Endothelial cell of umbilical vein (primary cell): ENCODE data around the gene ZSWIM7.

Experiments used
- CTCF ChIP-seq, 2 donors: IDR thresholded peaks; 1 replicate in 1 of 2; 2 replicates in 1 of 2; pipeline ENCODE4 v1.5.1; 2011; ENCODE audit warnings: low read length in 2 of 2, mild to moderate bottlenecking in 2 of 2, moderate library complexity in 2 of 2, control low read depth in 1 of 2, inconsistent platforms in 1 of 2, low read depth in 1 of 2; ENCODE audit not compliant: insufficient read depth in 1 of 2; ENCODE audit errors: extremely low read depth in 1 of 2
- EZH2 ChIP-seq: IDR thresholded peaks from 2 replicates; pipeline ENCODE4 v1.6.1; 2012; ENCODE audit warnings: borderline replicate concordance, low read depth, mild to moderate bottlenecking, moderate library complexity, low read length, inconsistent platforms; ENCODE audit not compliant: severe bottlenecking
- FOS ChIP-seq: IDR thresholded peaks from 2 replicates; pipeline ENCODE4 v1.6.1; 2011; ENCODE audit warnings: mild to moderate bottlenecking, low read length, moderate library complexity, borderline replicate concordance; ENCODE audit not compliant: insufficient read depth
- GATA2 ChIP-seq: IDR thresholded peaks from 2 replicates; pipeline ENCODE4 v1.7.0; 2011; ENCODE audit warnings: low read depth, mild to moderate bottlenecking, moderate library complexity, mixed read lengths, low read length; ENCODE audit not compliant: insufficient read length, insufficient read depth
- JUN ChIP-seq: IDR thresholded peaks from 2 replicates; pipeline ENCODE4 v1.6.1; 2011; ENCODE audit warnings: borderline replicate concordance, low read depth; ENCODE audit not compliant: insufficient read length, insufficient read depth
- MAX ChIP-seq: IDR thresholded peaks from 2 replicates; pipeline ENCODE4 v1.6.1; 2011; ENCODE audit not compliant: insufficient read depth, insufficient read length
- MYC ChIP-seq: IDR thresholded peaks from one replicate; pipeline ENCODE4 v1.6.1; 2011; ENCODE audit warnings: mild to moderate bottlenecking, low read depth, low read length
- POLR2A ChIP-seq: IDR thresholded peaks from 2 replicates; pipeline ENCODE4 v1.6.1; 2012; ENCODE audit warnings: low read depth, mild to moderate bottlenecking, control low read depth, low read length
- POLR2AphosphoS5 ChIP-seq: IDR thresholded peaks from 2 replicates; pipeline ENCODE4 v1.6.1; 2012; ENCODE audit warnings: low read depth, mild to moderate bottlenecking, control low read depth, low read length, moderate library complexity; ENCODE audit not compliant: insufficient read depth

GRCh38 chr17:15958484-15958854, 41.0 kb downstream of the ZSWIM7 start:
- no peak for TF ChIP-seq POLR2A
- no peak for TF ChIP-seq POLR2AphosphoS5
- TF ChIP-seq CTCF (IDR thresholded peaks at IDR 0.05; ENCODE audit: extremely low read depth in 1 of 2, insufficient read depth in 1 of 2, low read depth in 1 of 2, low read length in 2 of 2): no peak
- no peak for TF ChIP-seq FOS
- TF ChIP-seq EZH2: no peak
- TF ChIP-seq JUN: no peak
- no peak for TF ChIP-seq MAX
- no peak for TF ChIP-seq MYC
- TF ChIP-seq GATA2: no peak
